GM04503 (cell line): ENCODE results near the gene IP6K2.

ENCODE experiments used
- DNase-seq: peaks from one replicate; pipeline ENCODE4 v3.0.0-alpha.2; 2012; ENCODE audit warnings: low read depth

The IP6K2 gene

GRCh38 chr3:48663489-48664312 is 53.3 kb downstream of the IP6K2 start:
- DNase-seq: peak; percentile 92

DNA sequence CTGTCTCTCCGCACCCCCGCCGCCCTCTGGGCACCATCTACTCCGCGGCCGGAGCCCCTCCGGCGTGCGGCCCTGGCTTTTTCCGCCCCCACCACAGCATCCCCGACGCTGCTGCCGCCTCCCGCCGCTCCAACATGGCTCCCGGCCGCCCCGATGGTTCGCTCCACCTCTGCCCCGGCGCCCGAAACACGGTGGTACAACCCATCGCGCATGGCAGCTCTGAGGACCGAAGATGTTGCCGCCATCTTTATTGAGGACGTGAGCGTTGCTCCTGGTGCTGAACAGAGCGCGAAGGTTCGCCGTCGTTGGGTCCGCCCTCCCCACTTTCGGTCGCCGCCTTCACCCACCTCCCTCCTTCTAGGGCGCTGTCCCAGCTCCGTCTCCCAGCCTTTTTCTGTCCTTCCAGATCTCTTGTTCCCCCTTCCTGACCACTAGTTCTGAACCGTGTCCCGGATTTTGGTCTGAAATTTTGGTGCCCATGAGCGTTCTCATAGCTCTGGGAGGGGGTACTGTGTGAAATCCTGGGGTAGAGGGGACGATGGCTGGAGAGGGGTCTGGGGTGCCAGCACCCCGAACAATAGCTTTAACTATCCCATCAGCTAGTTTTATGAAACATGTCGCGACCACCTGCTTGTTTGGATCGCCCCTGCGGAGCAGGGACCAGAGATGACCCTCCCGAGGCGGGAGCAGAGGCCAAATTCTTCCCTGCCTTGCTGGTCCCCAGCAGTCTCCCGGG is 54.1 kb downstream of the IP6K2 start, which contains the start of gene CELSR3:
CELSR3 (minus strand) TSS at position 134 of the 736 bp plus-strand sequence. CDS start 252 bp downstream, outside the sequence.
- DNase-seq: no peak

DNA sequence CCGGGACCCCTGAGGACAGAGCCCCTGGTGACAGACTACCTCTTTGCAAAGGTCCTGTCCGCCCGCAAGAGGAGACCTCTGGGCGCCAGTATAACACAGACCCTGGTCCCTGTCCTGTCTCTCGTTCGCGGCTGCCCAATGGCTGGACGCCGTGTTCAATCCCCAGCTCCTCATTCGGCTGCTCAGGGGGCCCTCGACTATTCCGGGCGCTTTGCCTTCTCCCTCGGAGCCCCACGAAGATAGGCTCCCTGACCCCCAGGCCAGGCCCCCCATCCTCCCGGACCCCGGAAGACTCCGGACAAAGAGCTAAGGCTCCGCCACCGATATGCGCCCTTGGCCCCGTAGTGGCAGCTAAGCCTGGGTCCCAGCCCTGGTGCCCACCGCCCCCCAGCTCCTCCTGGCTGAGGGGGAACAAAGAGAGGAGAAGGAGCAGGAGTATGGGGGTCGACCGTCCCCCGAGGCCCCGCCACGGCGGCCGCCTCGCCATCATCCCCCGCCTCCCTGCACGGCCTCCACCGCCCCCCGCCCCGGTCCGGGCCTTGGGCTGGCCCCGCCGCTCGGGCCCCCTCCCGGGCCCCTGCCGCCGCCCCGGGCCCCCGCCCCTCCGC is 54.8 kb downstream of the IP6K2 start:
- DNase-seq: no peak

GRCh38 chr3:48661501-48662144 is 55.4 kb downstream of the IP6K2 start:
- no peak for DNase-seq

GRCh38 chr3:48660800-48661400 is 56.1 kb downstream of the IP6K2 start:
- no peak for DNase-seq

DNA sequence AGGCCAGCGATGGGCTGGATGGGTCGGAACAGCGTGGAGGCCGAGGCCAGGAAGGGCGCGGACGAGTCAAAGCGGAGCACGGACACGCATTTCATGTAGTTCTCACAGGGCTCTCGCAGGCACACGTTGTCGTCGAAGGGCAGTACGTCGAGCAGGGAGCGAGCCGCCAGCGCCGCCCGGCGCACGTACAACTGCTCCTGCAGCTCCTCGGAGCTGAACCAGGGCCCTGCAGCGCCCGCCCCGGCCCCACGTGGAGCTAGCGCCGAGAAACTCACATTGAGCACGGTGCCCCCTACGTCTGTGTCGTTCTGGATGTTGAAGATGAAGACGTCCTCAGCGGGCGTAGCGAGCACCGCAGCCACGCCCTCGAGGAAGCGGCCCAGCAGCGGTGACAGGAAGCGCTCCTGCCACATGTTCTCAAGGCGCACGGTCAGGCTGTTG is 60.2 kb downstream of the IP6K2 start:
- DNase-seq: no peak

DNA sequence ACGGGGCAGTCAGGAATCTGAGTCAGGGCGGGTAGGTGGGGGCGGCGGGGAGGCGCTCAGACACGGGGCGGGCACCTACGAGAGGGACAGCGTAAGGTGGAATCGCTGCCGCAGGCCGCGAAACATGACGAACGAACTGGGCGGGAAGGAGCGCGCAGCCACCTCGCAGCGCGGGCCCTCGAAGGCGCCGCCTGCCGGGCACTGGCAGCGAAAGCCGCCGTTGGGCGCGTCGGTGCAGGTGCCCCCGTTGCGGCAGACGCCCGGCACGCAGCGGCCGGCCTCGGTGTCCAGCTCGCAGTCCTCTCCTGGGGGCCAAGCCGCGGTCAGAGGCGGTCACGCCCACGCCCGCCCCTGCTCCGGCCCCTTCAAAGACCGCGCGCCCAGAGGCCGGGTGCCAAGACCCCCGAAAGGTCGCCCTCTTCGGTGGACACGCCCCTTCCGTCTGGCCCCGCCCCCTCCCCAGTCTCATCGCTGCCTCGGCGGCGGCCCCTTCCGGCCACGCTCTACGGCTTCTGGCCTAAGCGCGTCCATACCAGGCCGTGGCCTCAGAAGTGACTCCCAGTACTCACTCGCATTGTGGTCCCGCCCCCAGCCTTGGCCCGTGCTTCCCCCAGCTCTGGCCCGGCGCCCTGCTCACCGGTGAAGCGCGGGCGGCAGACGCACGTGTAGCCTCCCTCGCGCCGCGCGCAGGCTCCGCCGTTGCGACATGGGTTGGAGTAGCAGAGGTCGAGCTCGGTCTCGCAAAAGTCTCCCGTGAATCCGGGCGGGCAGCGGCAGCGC is 60.8 kb downstream of the IP6K2 start:
- no peak for DNase-seq

DNA sequence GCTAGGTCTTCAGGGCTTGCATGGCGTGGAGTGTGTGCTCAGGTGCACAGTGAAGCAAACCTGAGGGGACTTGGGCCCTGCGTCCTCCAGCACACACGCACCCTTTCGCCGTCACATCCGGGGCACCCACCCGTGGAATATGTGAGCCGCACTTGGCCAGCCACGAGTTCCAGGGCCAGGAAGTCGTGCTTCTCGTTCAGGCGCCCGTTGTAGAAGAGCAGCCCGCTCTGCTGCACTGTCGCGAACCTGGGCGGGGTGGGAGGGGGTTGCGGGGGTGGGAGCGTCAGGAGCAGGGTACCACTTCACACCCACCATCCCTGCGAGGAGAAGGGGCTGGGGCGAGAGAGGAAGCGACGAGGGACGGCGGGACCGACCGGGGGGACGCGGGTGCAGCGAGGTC is 61.4 kb downstream of the IP6K2 start:
- no peak for DNase-seq

DNA sequence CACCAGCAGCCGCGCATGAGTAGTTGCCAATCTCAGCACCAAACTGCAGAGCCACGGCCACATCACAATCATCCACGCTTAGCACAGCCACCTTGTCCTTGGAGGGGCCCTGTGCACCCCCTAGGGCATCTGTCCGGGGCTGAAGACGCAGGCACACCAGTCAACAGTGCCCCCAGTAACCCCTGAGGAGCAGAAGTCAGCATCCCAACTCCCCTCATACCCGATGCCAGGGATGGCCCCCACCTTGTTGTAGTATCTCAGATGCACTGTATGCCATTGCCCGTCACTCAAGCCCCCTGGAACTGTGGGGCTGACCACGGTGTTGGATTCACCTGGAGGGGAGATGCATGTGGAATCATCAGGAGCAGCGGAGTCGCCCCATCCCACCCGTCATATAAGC is 62.0 kb downstream of the IP6K2 start:
- DNase-seq: no peak

GRCh38 chr3:48652923-48653715 is 63.9 kb downstream of the IP6K2 start:
- no peak for DNase-seq

- no peak for DNase-seq
Measured at GRCh38 chr3:48651771-48652170, 65.2 kb downstream of the IP6K2 start.

DNA sequence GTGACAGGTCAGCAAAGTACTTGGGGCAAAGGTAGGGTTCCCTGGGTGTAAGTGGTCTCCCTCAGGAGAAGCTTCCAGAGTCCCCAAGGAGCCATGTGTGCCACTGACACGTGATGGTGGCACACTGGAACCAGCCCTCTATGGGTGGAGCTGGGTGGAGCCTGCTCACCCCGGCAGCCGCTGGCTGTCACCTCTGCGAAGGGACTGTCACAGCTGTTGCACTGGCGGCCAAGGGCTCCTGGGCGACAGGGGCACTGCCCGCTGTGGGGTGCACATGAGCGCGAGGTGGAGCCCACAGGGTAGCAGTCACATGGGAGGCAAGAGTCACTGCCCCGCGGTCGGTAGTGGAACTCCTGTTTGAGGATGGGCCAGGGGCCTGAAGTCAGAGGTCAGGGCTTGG is 66.3 kb downstream of the IP6K2 start:
- no peak for DNase-seq

DNA sequence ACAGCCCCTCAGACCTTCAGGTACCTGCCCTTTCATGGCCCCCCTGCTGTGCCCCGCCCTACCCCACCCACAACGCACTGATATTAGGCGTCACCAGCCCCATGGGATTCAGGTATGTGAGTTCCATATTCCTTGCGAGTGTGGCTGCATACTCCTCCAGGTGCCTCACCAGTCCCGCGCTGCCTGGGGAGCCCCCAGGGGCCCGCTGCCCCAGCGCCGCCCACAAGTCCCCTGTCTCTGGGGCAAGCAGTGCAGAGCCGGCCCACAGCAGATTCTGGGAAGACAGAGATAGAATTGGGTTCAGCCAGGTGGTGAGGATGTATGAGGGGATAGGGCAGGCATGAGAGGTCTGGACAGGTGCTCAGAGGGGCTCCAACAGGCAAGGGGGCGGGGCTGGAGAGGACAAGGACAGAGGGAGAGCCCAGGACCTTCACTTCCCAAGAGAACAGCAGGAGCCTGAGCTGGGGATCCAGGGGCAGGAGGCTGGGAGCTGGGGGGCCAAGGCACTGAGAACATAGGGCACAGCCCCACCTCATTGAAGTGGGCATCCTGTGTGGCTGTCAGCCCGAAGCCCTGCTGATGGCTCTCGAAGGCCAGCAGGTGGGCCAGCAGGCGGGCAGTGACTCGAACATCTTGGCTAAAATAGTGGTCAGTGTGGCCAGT is 68.7 kb downstream of the IP6K2 start:
- no peak for DNase-seq

DNA sequence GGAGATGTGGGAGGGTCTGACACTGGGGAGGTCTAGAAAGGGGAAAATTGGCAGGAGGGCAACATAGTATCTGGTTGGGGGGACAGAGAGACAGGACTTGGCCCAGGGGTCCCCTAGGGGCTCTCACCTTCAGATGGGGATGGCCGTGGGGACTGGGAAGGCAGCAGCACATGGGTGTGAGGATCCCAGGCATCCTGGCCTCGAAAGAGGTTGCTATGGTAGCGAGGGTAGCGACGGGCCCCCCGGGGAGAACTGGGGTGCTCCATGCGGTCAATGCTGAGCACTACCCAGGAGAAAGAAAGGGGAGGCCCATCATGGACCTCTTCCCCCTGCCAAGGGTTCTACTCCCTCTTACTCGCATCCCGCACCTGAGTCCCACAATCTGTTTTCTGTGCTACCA is 69.3 kb downstream of the IP6K2 start:
- no peak for DNase-seq

GRCh38 chr3:48644898-48645760 is 71.9 kb downstream of the IP6K2 start:
- no peak for DNase-seq

DNA sequence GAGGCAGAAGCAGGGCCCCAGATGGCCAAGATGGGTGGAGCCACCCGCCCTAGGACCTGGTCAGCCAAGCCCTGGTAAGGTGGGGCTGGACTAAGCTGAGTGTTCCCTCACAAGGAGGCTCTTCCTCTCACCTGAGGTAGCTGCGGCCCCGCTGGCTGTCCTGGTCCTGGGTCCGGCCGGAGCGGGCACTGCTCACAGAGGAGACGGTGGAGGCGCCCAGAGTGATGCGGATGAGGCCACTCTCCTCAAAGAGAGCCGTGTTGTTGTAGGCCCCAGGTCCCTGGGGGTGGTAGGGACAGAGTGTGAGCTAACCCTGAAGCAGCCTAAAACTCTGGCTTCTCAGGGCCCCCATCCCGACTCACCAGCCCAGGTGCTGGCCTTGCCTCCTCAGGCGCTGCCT is 74.4 kb downstream of the IP6K2 start:
- no peak for DNase-seq

DNA sequence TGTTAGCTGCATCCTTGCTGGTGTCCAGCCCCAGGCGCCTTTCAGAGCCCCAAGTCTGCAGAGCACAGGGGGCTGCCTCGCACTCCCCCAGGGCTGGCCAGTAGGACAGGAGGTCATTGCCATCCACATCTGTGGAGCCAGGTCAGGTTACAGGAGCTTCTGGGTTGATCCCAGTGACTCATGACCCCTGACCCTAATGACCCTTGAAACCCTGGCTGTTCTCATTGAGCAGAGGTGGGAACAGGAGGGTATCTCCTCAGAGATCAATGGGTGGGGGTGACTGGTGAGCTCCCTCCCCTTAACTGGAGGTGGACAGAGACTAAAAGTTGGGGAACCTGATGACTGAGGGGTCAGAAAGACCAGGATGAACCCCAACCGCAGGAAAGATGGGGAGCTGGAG is 75.6 kb downstream of the IP6K2 start:
- no peak for DNase-seq

DNA sequence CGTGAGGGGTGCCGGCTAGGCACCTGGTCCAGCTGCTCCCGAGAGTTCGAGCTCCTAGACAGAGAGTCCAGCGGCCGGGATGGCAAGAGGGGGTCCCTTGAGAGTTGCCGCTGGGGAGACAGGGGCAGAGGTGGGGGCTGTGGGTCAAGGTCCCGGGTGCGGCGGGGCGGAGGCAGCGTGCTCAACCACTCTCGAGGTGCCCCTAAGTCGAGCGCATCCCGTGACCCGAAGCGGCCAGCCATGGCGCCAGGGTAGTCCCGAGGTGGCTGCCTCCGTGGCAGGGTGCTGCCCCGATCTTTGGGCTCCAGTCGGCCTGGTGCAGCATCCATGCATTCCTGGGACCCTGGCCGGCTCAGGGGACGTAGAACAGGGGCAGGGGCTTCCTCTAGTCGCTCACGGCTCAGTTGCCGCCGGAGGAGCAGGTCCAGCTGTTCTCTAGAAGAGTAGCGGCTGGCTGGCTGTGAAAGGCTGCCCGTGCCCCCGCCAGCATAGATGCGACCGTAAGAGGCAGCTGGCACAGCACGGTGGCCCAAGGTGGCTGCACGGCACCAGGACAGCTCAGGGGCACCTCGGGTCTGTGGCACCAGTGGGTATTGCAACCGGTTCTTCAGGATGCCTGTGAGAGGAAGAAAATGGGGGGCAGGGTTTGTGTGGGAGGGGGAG is 76.9 kb downstream of the IP6K2 start:
- no peak for DNase-seq
